Kidney epithelial cell (primary cell): ENCODE results near the gene CDPF1. TPM values are rescaled to one million over a fixed set of nuclear protein-coding genes. Genes with fewer than 3 reads are reported as not detected.
A peak's percentile ranks its signal among the peaks of the same experiment; 100 is the strongest.
"Not testable (repeated sequence)": the region's sequence is repeated elsewhere in the genome, so short reads cannot be mapped to it uniquely, and the experiment has no call there.

Source experiments
- DNase-seq: peaks from one replicate; pipeline ENCODE4 v3.0.0-alpha.2; 2010; ENCODE audit warnings: low read depth
- H3K27me3 ChIP-seq: 2 replicates; pipeline ENCODE4 v1.6.0; 2011; ENCODE audit warnings: low read length; ENCODE audit not compliant: control insufficient read depth, insufficient read depth
- H3K36me3 ChIP-seq: 2 replicates; pipeline ENCODE4 v1.5.1; 2011; ENCODE audit warnings: low read length; ENCODE audit not compliant: control insufficient read depth, insufficient read depth
- H3K4me3 ChIP-seq: 2 replicates; pipeline ENCODE4 v1.5.1; 2011; ENCODE audit warnings: low read depth, mild to moderate bottlenecking, control low read depth, low read length
- CTCF ChIP-seq: IDR thresholded peaks from 2 replicates; pipeline ENCODE4 v1.5.1; 2011; ENCODE audit warnings: mild to moderate bottlenecking, moderate library complexity, low read length, control low read depth, inconsistent platforms; ENCODE audit not compliant: insufficient read depth, poor library complexity, severe bottlenecking
- total RNA-seq: library from RNA; depleted of rRNA; stranded (reverse); fragments of >200 nt; gene quantifications from 2 replicates; pipeline ENCODE4 v1.2.3, GENCODE V29; 2015

The CDPF1 gene
- total RNA-seq, 1 donor from 2014 or later, result 27.9 TPM

GRCh38 chr22:46272196-46272595, 22.1 kb upstream of the CDPF1 start:
- H3K4me3 ChIP-seq, result no peak overlapping the region
- no peak for TF ChIP-seq CTCF
- peaks cover 4% of the 10 kb centered on the region for H3K36me3 ChIP-seq
- no peaks in the 10 kb centered on the region for H3K27me3 ChIP-seq
- no peak for DNase-seq

GRCh38 chr22:46269564-46269963, 19.5 kb upstream of the CDPF1 start:
- no peak for DNase-seq
- TF ChIP-seq CTCF, result no peak
- Histone ChIP-seq H3K36me3 (peaks cover 2% of the 10 kb centered on the region), H3K4me3 (no peak overlapping the region), H3K27me3 (no peaks in the 10 kb centered on the region)

GRCh38 chr22:46267431-46268279, 17.6 kb upstream of the CDPF1 start, which contains the start of gene TTC38:
Gene TTC38, plus strand, starts transcription at chr22:46268008. Its CDS starts 32 bp downstream, at chr22:46268040.
- H3K4me3 ChIP-seq, result peak within 1 kb of the TSS; percentile 87
- no peak for TF ChIP-seq CTCF
- H3K27me3 ChIP-seq, result no peaks in the 10 kb centered on the region
- DNase-seq, result no peak
- H3K36me3 ChIP-seq, result no peaks in the 10 kb centered on the region

- not testable (repeated sequence) for H3K4me3 ChIP-seq, DNase-seq, H3K36me3 ChIP-seq
- H3K27me3 ChIP-seq, result peaks cover 11% of the 10 kb centered on the region
Measured at GRCh38 chr22:46265627-46266026, 15.5 kb upstream of the CDPF1 start.

GRCh38 chr22:46264520-46264919, 14.4 kb upstream of the CDPF1 start:
- not testable (repeated sequence) for DNase-seq, H3K36me3 ChIP-seq, H3K4me3 ChIP-seq
- peaks cover 11% of the 10 kb centered on the region for H3K27me3 ChIP-seq

GRCh38 chr22:46263216-46263590, 13.1 kb upstream of the CDPF1 start, which contains the start of gene PKDREJ:
Gene PKDREJ, minus strand, starts transcription at chr22:46263343. Its CDS starts 21 bp downstream, at chr22:46263322.
- TF ChIP-seq CTCF, result no peak
- H3K27me3 ChIP-seq, result peaks cover 11% of the 10 kb centered on the region
- H3K4me3 ChIP-seq, result no peak within 1 kb of the TSS
- H3K36me3 ChIP-seq, result no peaks in the 10 kb centered on the region
- no peak for DNase-seq
